Activated CD8-positive, alpha-beta memory T cell treated with anti-CD3 and anti-CD28 coated beads, Interleukin-2, amount 50 U/mL, for 1 hour (primary cell): ENCODE measurements around the gene EVL.

Experiments used
- DNase-seq: peaks from one replicate; pipeline ENCODE4 v3.0.0-alpha.2; 2020; ENCODE audit errors: extremely low read depth

EVL gene

GRCh38 chr14:100066962-100067361 is 1.7 kb downstream of the EVL start:
- no peak for DNase-seq

- no peak for DNase-seq
These were observed 2.3 kb downstream of the EVL start for GRCh38 chr14:100067481-100067880.

- DNase-seq, result peak; percentile 95
These were observed 3.0 kb downstream of the EVL start for GRCh38 chr14:100067971-100068959.

GRCh38 chr14:100069161-100069800 is 4.1 kb downstream of the EVL start:
- DNase-seq, result no peak

- DNase-seq, result no peak
These were observed 5.1 kb downstream of the EVL start for GRCh38 chr14:100070310-100070709.

GRCh38 chr14:100071545-100071944 is 6.3 kb downstream of the EVL start:
- DNase-seq, result no peak

GRCh38 chr14:100072783-100073346 is 7.6 kb downstream of the EVL start:
- no peak for DNase-seq

- no peak for DNase-seq
These were observed 8.6 kb downstream of the EVL start for GRCh38 chr14:100073576-100074430.

GRCh38 chr14:100074431-100075100 is 9.3 kb downstream of the EVL start:
- DNase-seq, result no peak

- no peak for DNase-seq
These were observed 10.5 kb downstream of the EVL start for GRCh38 chr14:100075681-100076080.

GRCh38 chr14:100076133-100076532 is 10.9 kb downstream of the EVL start:
- DNase-seq, result no peak

GRCh38 chr14:100076606-100077005 is 11.4 kb downstream of the EVL start:
- no peak for DNase-seq

- DNase-seq, result no peak
These were observed 12.2 kb downstream of the EVL start for GRCh38 chr14:100077441-100077840.

- no peak for DNase-seq
These were observed 13.1 kb downstream of the EVL start for GRCh38 chr14:100078216-100078803.

GRCh38 chr14:100078997-100079725 is 13.9 kb downstream of the EVL start:
- DNase-seq, result peak; percentile 78

GRCh38 chr14:100079726-100080005 is 14.4 kb downstream of the EVL start:
- DNase-seq, result no peak

GRCh38 chr14:100080206-100080605 is 15.0 kb downstream of the EVL start:
- no peak for DNase-seq

- DNase-seq, result no peak
These were observed 16.9 kb downstream of the EVL start for GRCh38 chr14:100081997-100082625.

GRCh38 chr14:100082723-100083122 is 17.5 kb downstream of the EVL start:
- no peak for DNase-seq

GRCh38 chr14:100083706-100084105 is 18.5 kb downstream of the EVL start:
- DNase-seq, result no peak
